Right lobe of liver (tissue), 6 donors: ENCODE measurements around the gene GNAQ. TPM values are rescaled to one million over a fixed set of nuclear protein-coding genes. Genes with fewer than 3 reads are reported as not detected.

Experiments
- ATAC-seq, 4 donors: fragments of 200-7000 bp; cut with Tn5 transposase; one replicate each; pipeline ENCODE4 v1.9.1; 2020; ENCODE audit warnings: mild to moderate bottlenecking in 4 of 4, moderate library complexity in 4 of 4
- DNase-seq, 3 donors: peaks; one replicate each; pipeline ENCODE4 v3.0.0-alpha.2; 2020
- H3K27ac ChIP-seq, 3 donors: fragments of 200-600 bp; one replicate each; pipeline ENCODE4 v1.8.0; 2022
- H3K27me3 ChIP-seq, 2 donors: fragments of 200-600 bp; one replicate each; pipeline ENCODE4 v1.8.0; 2022
- H3K36me3 ChIP-seq, 4 donors: fragments of 200-600 bp; sonication (generic) in 1 of 4; one replicate each; pipeline versions ENCODE4 v1.5.1 to v1.8.0; 2017 to 2022; ENCODE audit warnings: control low read depth in 1 of 4
- H3K4me1 ChIP-seq, 4 donors: fragments of 200-600 bp; sonication (generic) in 1 of 4; one replicate each; pipeline versions ENCODE4 v1.5.1 to v1.8.0; 2017 to 2022; ENCODE audit warnings: control low read depth in 1 of 4
- H3K4me3 ChIP-seq, 3 donors: fragments of 200-600 bp; one replicate each; pipeline ENCODE4 v1.8.0; 2022
- H3K9me3 ChIP-seq, 4 donors: fragments of 200-600 bp; sonication (generic) in 1 of 4; one replicate each; pipeline versions ENCODE4 v1.5.1 to v1.8.0; 2017 to 2022; ENCODE audit warnings: control low read depth in 1 of 4
- CTCF ChIP-seq, 4 donors: fragments of 200-600 bp in 3 of 4; fragments of 450-650 bp in 1 of 4; IDR thresholded peaks; one replicate each; pipeline versions ENCODE4 v1.5.1 to v1.8.0; 2016 to 2022; ENCODE audit warnings: antibody characterized with exemption in 4 of 4, mild to moderate bottlenecking in 2 of 4
- POLR2A ChIP-seq: fragments of 450-650 bp; IDR thresholded peaks from one replicate; pipeline ENCODE4 v1.6.1; 2017; ENCODE audit warnings: antibody characterized with exemption, mild to moderate bottlenecking
- WGBS: methylation state at CpG from one replicate; pipeline ENCODE4 v1.1.6; 2018; ENCODE audit warnings: low coverage, low lambda C conversion rate; ENCODE audit not compliant: insufficient coverage; ENCODE audit errors: missing lambda C conversion rate; 5-methylcytosine and 5-hydroxymethylcytosine counted together
- intact Hi-C, 2 donors: fragments of 100-400 bp; cut with DNase I; formaldehyde crosslinking; loops; one replicate each; pipeline versions ENCODE4 v1.11.2 to v1.14.1; 2022
- total RNA-seq, 6 experiments: library from RNA; depleted of rRNA in 2 of 6; stranded (reverse); fragments of >200 nt in 2 of 6; fragmentation: NEBNext Ultra II Directional in 3 of 6; extraction: Animal tissue kit (Norgen Biotek cat#: 25700) in 3 of 6; gene quantifications; one replicate each; pipeline versions ENCODE4 v1.1.0 to v1.2.4, GENCODE V29; 2016 to 2023
- donor health status: DM: no; HTN: yes; CAD: no.
- donor health status: DM: no; HTN: no; CAD: no.
- donor health status: DM: no; HTN: no; CAD: no.
- donor health status: DM: no; HTN: yes; CAD: no.
- donor health status: DM: no; HTN: yes; CAD: no.

The GNAQ gene
- total RNA-seq, 6 experiments from 2014 or later = 15.8 to 28.7 (median 21.6) TPM

- TF ChIP-seq POLR2A (no peak), CTCF (IDR thresholded peaks at IDR 0.05) (no peak)
- intact Hi-C loops = no loop called here
- Histone ChIP-seq H3K27me3 (no peaks in the 10 kb centered on the region), H3K4me1 (peaks cover 0 to 11% (median 5%) of the 10 kb centered on the region in 4 donors), H3K27ac (no peak overlapping the region), H3K4me3 (no peak overlapping the region), H3K9me3 (no peaks in the 10 kb centered on the region), H3K36me3 (no peaks in the 10 kb centered on the region)
- WGBS = 92% methylated on average over 1 of the region's 1 CpG
- DNase-seq (no peak), ATAC-seq (no peak)
Observed at GRCh38 chr9:77803423-77803822, 228.2 kb downstream of the GNAQ start.

GRCh38 chr9:77802515-77803293 is 228.9 kb downstream of the GNAQ start:
- Histone ChIP-seq H3K9me3 (no peaks in the 10 kb centered on the region), H3K4me3 (no peak overlapping the region), H3K27ac (no peak overlapping the region), H3K27me3 (no peaks in the 10 kb centered on the region), H3K36me3 (no peaks in the 10 kb centered on the region), H3K4me1 (peaks cover 0 to 3% (median 2%) of the 10 kb centered on the region in 4 donors)
- ATAC-seq (no peak), DNase-seq (no peak)
- WGBS = 87% methylated on average over 7 of the region's 7 CpGs
- intact Hi-C loops = no loop called here
- no peak for TF ChIP-seq CTCF (IDR thresholded peaks at IDR 0.05)
- no peak for TF ChIP-seq POLR2A

GRCh38 chr9:77802064-77802463 is 229.5 kb downstream of the GNAQ start:
- Histone ChIP-seq H3K36me3 (no peaks in the 10 kb centered on the region), H3K9me3 (no peaks in the 10 kb centered on the region), H3K27me3 (no peaks in the 10 kb centered on the region), H3K4me1 (no peaks in the 10 kb centered on the region), H3K4me3 (no peak overlapping the region), H3K27ac (no peak overlapping the region)
- intact Hi-C loops = no loop called here
- WGBS = 94% methylated on average over 3 of the region's 3 CpGs
- DNase-seq = no peak
- ATAC-seq = no peak
- TF ChIP-seq CTCF (IDR thresholded peaks at IDR 0.05) (no peak), POLR2A (no peak)

GRCh38 chr9:77800924-77801551 is 230.6 kb downstream of the GNAQ start:
- H3K4me3 ChIP-seq = no peak overlapping the region
- TF ChIP-seq POLR2A (no peak), CTCF (IDR thresholded peaks at IDR 0.05) (no peak)
- no peak overlapping the region for H3K27ac ChIP-seq
- ATAC-seq (no peak), DNase-seq (no peak)
- intact Hi-C loops = no loop called here
- WGBS = 100% methylated on average over 3 of the region's 3 CpGs
- H3K27me3 ChIP-seq = no peaks in the 10 kb centered on the region
- H3K4me1 ChIP-seq = no peaks in the 10 kb centered on the region
- H3K36me3 ChIP-seq = no peaks in the 10 kb centered on the region
- H3K9me3 ChIP-seq = no peaks in the 10 kb centered on the region
